Esophagus muscularis mucosa (tissue), 4 donors: ENCODE data around the gene RWDD2A.

Source experiments
- EP300 ChIP-seq: sonication (generic); formaldehyde crosslinking; IDR thresholded peaks from one replicate; pipeline ENCODE4 v1.6.1; 2017; ENCODE audit warnings: antibody characterized with exemption
- POLR2A ChIP-seq: fragments of 450-650 bp; IDR thresholded peaks from one replicate; pipeline ENCODE4 v1.6.1; 2017; ENCODE audit warnings: antibody characterized with exemption, moderate library complexity, mild to moderate bottlenecking, low read depth
- POLR2AphosphoS5 ChIP-seq, 2 donors: sonication (generic); formaldehyde crosslinking; IDR thresholded peaks; one replicate each; pipeline ENCODE4 v1.6.1; 2017; ENCODE audit warnings: antibody characterized with exemption in 2 of 2
- TF ChIP-seq, protein P1 (sequence below), 3 experiments: fragments of 200-600 bp in 2 of 3; fragments of 450-650 bp in 1 of 3; sonication (generic) in 2 of 3; IDR thresholded peaks; one replicate each; pipeline ENCODE4 v1.5.1; 2017 to 2019; ENCODE audit warnings: antibody characterized with exemption in 3 of 3, mild to moderate bottlenecking in 2 of 3, moderate library complexity in 1 of 3

DNA sequence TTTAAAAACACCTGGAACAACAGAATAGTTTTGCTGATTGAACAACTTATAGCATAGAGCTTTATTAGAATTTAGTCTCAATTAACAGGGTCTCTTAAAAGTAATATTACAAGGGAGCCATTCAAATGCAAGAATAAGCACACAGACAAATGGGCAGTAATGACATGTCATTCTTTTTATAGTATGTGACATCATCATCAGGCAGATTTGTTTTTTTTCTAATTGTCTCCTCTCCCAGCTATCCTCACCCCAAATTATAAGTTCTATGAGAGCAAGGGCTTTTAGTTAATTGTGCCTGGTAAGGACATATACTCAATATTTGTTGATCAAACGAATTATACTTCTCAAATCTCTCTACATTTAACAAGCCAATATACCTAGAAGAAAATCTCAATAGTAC lies 11.0 kb upstream of the RWDD2A start:
- TF ChIP-seq POLR2AphosphoS5 (IDR thresholded peaks at IDR 0.05): no peak
- TF ChIP-seq, protein P1, sequence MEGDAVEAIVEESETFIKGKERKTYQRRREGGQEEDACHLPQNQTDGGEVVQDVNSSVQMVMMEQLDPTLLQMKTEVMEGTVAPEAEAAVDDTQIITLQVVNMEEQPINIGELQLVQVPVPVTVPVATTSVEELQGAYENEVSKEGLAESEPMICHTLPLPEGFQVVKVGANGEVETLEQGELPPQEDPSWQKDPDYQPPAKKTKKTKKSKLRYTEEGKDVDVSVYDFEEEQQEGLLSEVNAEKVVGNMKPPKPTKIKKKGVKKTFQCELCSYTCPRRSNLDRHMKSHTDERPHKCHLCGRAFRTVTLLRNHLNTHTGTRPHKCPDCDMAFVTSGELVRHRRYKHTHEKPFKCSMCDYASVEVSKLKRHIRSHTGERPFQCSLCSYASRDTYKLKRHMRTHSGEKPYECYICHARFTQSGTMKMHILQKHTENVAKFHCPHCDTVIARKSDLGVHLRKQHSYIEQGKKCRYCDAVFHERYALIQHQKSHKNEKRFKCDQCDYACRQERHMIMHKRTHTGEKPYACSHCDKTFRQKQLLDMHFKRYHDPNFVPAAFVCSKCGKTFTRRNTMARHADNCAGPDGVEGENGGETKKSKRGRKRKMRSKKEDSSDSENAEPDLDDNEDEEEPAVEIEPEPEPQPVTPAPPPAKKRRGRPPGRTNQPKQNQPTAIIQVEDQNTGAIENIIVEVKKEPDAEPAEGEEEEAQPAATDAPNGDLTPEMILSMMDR (IDR thresholded peaks at IDR 0.05): no peak
- no peak for TF ChIP-seq EP300
- no peak for TF ChIP-seq POLR2A
